MM.1S (cell line): ENCODE measurements around the gene TUBB4B.
A peak's percentile ranks its signal among the peaks of the same experiment; 100 is the strongest.

Experiments used
- DNase-seq: peaks from one replicate; pipeline ENCODE4 v3.0.0-alpha.2; 2015
- H2AFZ ChIP-seq: fragments of 300-600 bp; sonication (generic); 2 replicates; pipeline ENCODE4 v1.6.0; 2016; ENCODE audit warnings: antibody characterized with exemption, low read length
- H3F3A ChIP-seq: fragments of 300-600 bp; sonication (generic); 2 replicates; pipeline ENCODE4 v1.6.1; 2016; ENCODE audit warnings: mild to moderate bottlenecking, antibody characterized with exemption, low read length, moderate library complexity, mixed read lengths; ENCODE audit not compliant: insufficient read depth
- H3K27ac ChIP-seq: fragments of 300-600 bp; sonication (generic); 2 replicates; pipeline ENCODE4 v1.5.1; 2016; ENCODE audit warnings: mild to moderate bottlenecking, low read length
- H3K27me3 ChIP-seq: fragments of 300-600 bp; sonication (generic); replicated peaks from 2 replicates; pipeline ENCODE4 v1.6.0; 2016; ENCODE audit warnings: low read length; ENCODE audit not compliant: insufficient read depth
- H3K36me3 ChIP-seq: fragments of 300-600 bp; sonication (generic); replicated peaks from 2 replicates; pipeline ENCODE4 v1.6.1; 2016; ENCODE audit warnings: mild to moderate bottlenecking, low read length, mixed read lengths; ENCODE audit not compliant: insufficient read depth
- H3K4me1 ChIP-seq: fragments of 300-600 bp; sonication (generic); 2 replicates; pipeline ENCODE4 v1.6.1; 2016; ENCODE audit warnings: low read length, mixed read lengths
- H3K4me2 ChIP-seq: fragments of 300-600 bp; sonication (generic); 2 replicates; pipeline ENCODE4 v1.6.0; 2016; ENCODE audit warnings: low read depth, low read length
- H3K4me3 ChIP-seq: fragments of 300-600 bp; sonication (generic); 2 replicates; pipeline ENCODE4 v1.5.1; 2016; ENCODE audit warnings: low read length, mixed read lengths
- H3K79me2 ChIP-seq: fragments of 300-600 bp; sonication (generic); 2 replicates; pipeline ENCODE4 v1.6.1; 2016; ENCODE audit warnings: mixed run types, low read length, mixed read lengths
- H3K9ac ChIP-seq: fragments of 300-600 bp; sonication (generic); 2 replicates; pipeline ENCODE4 v1.6.1; 2016; ENCODE audit warnings: low read length, mixed read lengths
- H3K9me2 ChIP-seq: fragments of 300-600 bp; sonication (generic); replicated peaks from 2 replicates; pipeline ENCODE4 v1.6.1; 2016; ENCODE audit warnings: mild to moderate bottlenecking, low read length, mixed read lengths; ENCODE audit not compliant: insufficient read depth
- H3K9me3 ChIP-seq: fragments of 300-600 bp; sonication (generic); replicated peaks from 2 replicates; pipeline ENCODE4 v1.6.1; 2016; ENCODE audit warnings: mild to moderate bottlenecking, low read length, mixed read lengths; ENCODE audit not compliant: insufficient read depth
- H4K20me1 ChIP-seq: fragments of 300-600 bp; sonication (generic); 2 replicates; pipeline ENCODE4 v1.6.1; 2016; ENCODE audit warnings: mild to moderate bottlenecking, low read length, moderate library complexity, mixed read lengths; ENCODE audit not compliant: insufficient read depth
- EZH2 ChIP-seq: fragments of 300-600 bp; sonication (generic); optimal IDR thresholded peaks from 2 replicates; pipeline ENCODE3; 2017; ENCODE audit warnings: low read depth, mild to moderate bottlenecking, antibody characterized with exemption, low read length, mixed read lengths
- EZH2phosphoT487 ChIP-seq: fragments of 300-600 bp; sonication (generic); IDR thresholded peaks from 2 replicates; pipeline ENCODE4 v1.6.1; 2018; ENCODE audit warnings: antibody characterized with exemption, low read length
- TF ChIP-seq, protein P1 (sequence below): fragments of 300-600 bp; sonication (generic); IDR thresholded peaks from 2 replicates; pipeline ENCODE4 v1.5.1; 2016; ENCODE audit warnings: antibody characterized with exemption, low read length, mixed read lengths

Gene TUBB4B

DNA sequence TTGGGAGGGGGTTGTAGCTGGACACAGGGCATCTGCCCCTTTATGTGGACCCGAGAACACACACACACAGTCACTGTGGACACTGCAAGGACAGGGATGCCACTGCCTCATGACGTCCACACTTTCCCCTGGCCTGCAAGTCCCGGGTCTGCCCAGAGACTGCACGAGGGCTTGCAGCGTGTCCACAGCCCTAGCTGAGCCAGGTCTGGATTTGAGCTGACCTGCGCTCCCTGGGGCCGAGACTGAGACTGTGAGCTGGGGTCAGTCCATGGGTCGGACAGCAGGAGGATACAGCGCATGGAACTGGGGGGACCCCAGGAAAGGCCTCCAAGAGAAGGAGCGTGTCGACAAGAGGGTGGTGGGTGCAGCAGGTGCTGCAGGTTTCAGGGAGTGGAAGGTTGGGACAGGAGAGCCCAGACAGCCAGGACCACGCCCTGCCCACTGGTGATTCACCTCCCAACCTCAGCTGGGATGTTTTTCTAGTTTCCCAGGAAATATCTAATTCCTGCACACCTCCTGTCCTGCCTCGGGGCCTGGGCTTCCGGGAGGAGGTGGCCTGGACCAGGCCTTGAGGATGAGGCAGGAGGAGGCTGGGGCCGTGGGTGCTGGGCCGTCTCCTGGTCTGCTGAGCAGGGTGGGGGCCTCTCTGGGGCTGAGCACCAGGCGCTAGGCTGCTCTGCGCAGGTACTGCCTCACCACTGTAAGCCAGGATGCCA is 14.6 kb upstream of the TUBB4B start:
- Histone ChIP-seq H3F3A (no peaks in the 10 kb centered on the region; the same call in 1 of the 2 replicates), H3K27me3 (peaks cover 35% of the 10 kb centered on the region), H3K27ac (no peak overlapping the region), H3K9ac (no peak overlapping the region), H3K36me3 (no peaks in the 10 kb centered on the region), H3K4me2 (no peak overlapping the region), H2AFZ (no peak overlapping the region), H3K79me2 (no peaks in the 10 kb centered on the region), H4K20me1 (no peaks in the 10 kb centered on the region), H3K4me1 (peaks cover 9% of the 10 kb centered on the region; the same call in 1 of the 2 replicates), H3K4me3 (no peak overlapping the region), H3K9me3 (no peaks in the 10 kb centered on the region), H3K9me2 (no peaks in the 10 kb centered on the region)
- TF ChIP-seq, protein P1, sequence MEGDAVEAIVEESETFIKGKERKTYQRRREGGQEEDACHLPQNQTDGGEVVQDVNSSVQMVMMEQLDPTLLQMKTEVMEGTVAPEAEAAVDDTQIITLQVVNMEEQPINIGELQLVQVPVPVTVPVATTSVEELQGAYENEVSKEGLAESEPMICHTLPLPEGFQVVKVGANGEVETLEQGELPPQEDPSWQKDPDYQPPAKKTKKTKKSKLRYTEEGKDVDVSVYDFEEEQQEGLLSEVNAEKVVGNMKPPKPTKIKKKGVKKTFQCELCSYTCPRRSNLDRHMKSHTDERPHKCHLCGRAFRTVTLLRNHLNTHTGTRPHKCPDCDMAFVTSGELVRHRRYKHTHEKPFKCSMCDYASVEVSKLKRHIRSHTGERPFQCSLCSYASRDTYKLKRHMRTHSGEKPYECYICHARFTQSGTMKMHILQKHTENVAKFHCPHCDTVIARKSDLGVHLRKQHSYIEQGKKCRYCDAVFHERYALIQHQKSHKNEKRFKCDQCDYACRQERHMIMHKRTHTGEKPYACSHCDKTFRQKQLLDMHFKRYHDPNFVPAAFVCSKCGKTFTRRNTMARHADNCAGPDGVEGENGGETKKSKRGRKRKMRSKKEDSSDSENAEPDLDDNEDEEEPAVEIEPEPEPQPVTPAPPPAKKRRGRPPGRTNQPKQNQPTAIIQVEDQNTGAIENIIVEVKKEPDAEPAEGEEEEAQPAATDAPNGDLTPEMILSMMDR: no peak
- TF ChIP-seq EZH2 (no peak), EZH2phosphoT487 (no peak)
- DNase-seq: no peak

DNA sequence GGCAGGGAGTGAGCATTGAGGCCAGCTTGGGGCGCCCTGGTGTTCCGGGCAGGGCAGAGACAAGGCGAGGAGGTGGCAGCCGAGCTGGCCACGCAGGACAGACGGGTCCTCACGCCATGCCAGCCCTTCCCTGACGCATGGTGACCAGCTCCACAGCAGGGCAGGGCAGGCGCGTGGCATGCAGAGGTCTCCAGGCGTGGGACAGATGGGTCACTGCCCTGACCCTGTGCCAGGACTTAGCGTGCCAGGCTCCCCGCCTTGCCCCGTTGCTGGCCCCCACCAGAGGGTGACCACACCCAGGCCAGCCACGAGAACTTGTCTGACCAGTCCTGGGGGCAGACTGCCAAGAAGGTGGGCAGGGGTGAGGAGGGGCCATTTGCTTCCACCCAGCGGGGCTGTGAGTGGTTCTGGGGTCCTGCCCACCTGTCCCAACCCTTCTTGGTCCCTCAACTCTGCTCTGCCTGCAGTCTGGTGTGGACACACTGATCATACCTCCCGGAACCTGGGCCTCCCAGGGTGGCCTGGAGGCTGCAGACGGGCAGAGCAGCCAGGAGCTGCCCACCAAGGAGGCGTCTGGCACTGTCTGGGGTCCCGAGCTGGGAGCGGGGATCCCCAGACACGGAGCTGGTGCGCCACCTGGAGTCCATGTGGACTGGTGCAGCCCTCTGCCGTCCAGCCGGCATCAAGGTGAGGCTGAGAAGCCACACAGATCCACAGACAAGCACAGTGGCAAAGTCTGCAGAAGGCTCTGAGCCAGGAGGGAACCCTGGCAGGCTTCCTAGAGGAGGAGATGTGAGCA is 13.8 kb upstream of the TUBB4B start, which contains the start of gene RNF224:
RNF224 (plus strand) TSS at position 449 of the 799 bp plus-strand sequence. CDS start 834 bp downstream, outside the sequence.
- H3K27me3 ChIP-seq: peaks cover 43% of the 10 kb centered on the region
- no peak within 1 kb of the TSS for H3K9ac ChIP-seq
- peak; percentile 73 for DNase-seq
- H3F3A ChIP-seq: no peaks in the 10 kb centered on the region; the same call in 1 of the 2 replicates
- H3K79me2 ChIP-seq: no peaks in the 10 kb centered on the region
- H3K4me3 ChIP-seq: no peak within 1 kb of the TSS
- H3K4me1 ChIP-seq: peaks cover 9% of the 10 kb centered on the region; the same call in 1 of the 2 replicates
- no peaks in the 10 kb centered on the region for H3K9me2 ChIP-seq
- no peaks in the 10 kb centered on the region for H3K36me3 ChIP-seq
- H3K4me2 ChIP-seq: no peak within 1 kb of the TSS
- H3K27ac ChIP-seq: no peak within 1 kb of the TSS
- H4K20me1 ChIP-seq: no peaks in the 10 kb centered on the region
- no peak for TF ChIP-seq EZH2
- TF ChIP-seq, protein P1: peak; percentile 95
- no peak for TF ChIP-seq EZH2phosphoT487
- no peak within 1 kb of the TSS for H2AFZ ChIP-seq
- no peaks in the 10 kb centered on the region for H3K9me3 ChIP-seq

DNA sequence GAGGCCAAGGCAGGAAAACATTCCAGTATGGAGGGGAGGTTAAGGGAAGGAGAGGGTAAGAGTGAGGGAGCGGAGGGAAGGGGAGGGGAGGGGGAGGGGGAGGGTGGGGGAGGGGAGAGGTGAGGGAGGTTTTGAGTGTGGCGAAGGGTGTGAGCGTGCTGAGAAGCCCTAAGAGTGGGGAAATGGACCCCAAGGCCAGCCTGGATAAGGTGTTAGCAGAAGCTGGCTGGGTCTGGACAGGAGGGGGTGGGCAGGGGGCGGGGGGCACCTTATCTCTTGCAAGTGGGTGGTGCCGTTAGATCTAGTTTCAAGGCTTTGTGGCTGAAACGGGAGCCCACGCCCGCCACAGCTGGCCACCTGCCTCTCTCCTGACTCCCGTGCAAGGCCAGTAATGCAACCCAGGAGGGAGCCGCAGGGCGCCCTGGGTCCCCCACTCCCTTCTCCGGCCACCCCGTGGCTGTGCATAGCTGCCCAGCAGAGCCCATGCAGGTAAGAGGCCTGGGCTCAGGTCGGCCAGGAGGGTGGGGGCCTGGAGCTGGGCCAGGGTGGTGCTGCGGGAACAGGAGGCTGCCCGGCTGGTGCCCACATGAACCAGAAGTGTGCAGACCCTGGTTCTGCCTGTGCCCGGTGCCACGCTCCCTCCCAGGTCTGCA is 13.1 kb upstream of the TUBB4B start:
- TF ChIP-seq EZH2phosphoT487: no peak
- no peak for TF ChIP-seq EZH2
- TF ChIP-seq, protein P1: no peak
- no peaks in the 10 kb centered on the region for H3K9me3 ChIP-seq
- H3K27ac ChIP-seq: no peak overlapping the region
- DNase-seq: no peak
- peaks cover 9% of the 10 kb centered on the region; the same call in 1 of the 2 replicates for H3K4me1 ChIP-seq
- H3K4me3 ChIP-seq: no peak overlapping the region
- H2AFZ ChIP-seq: no peak overlapping the region
- no peaks in the 10 kb centered on the region for H3K36me3 ChIP-seq
- H3K9ac ChIP-seq: no peak overlapping the region
- H3K9me2 ChIP-seq: no peaks in the 10 kb centered on the region
- H3K27me3 ChIP-seq: peaks cover 50% of the 10 kb centered on the region
- no peak overlapping the region for H3K4me2 ChIP-seq
- H3K79me2 ChIP-seq: no peaks in the 10 kb centered on the region
- no peaks in the 10 kb centered on the region; the same call in 1 of the 2 replicates for H3F3A ChIP-seq
- no peaks in the 10 kb centered on the region for H4K20me1 ChIP-seq
